GM12878 (cell line): Measurements from ENCODE around the gene KCNC4. TPM values are rescaled to one million over a fixed set of nuclear protein-coding genes. Genes with fewer than 3 reads are reported as not detected.

ENCODE experiments used
- ATAC-seq: fragments of 200-7000 bp; cut with Tn5 transposase; 3 replicates; pipeline ENCODE4 v1.9.1; 2020; ENCODE audit warnings: mild to moderate bottlenecking, moderate library complexity
- BruUV-seq: library from RNA; stranded (reverse); fragments of 400-500 nt; replicated peaks from 2 replicates; lab custom pipeline; 2021; lab: Mats Ljungman, UMichigan
- CTCF ChIA-PET: fragments of 300-600 bp; sonication (Branson Sonifier 250); formaldehyde crosslinking; extraction: SDS; loops from one replicate; lab custom pipeline; 2021; ENCODE audit warnings: inconsistent platforms; lab: Yijun Ruan, JAX
- POLR2A ChIA-PET: fragments of 350-600 bp; formaldehyde crosslinking; extraction: SDS; loops from one replicate; lab custom pipeline; 2021; ENCODE audit warnings: inconsistent platforms; lab: Charles Lee
- RAD21 ChIA-PET: fragments of 300-600 bp; sonication (Branson Sonifier 250); formaldehyde crosslinking; loops from one replicate; lab custom pipeline; 2023; ENCODE audit warnings: antibody characterized with exemption; ENCODE audit not compliant: unreplicated experiment; lab: Charles Lee
- SMC1A ChIA-PET: fragments of 300-600 bp; sonication (Branson Sonifier 250); formaldehyde crosslinking; loops from one replicate; lab custom pipeline; 2023; ENCODE audit not compliant: unreplicated experiment, uncharacterized antibody; lab: Charles Lee
- DNase-seq: peaks from one replicate; pipeline ENCODE4 v3.0.0-alpha.2; 2011; ENCODE audit warnings: low read depth, low spot score
- FAIRE-seq: peaks from 3 replicates; lab custom pipeline; 2011; peaks lifted over from hg19 to GRCh38; lab: Jason Lieb, UNC
- H2AFZ ChIP-seq: 2 replicates; pipeline ENCODE4 v1.6.0; 2011; ENCODE audit warnings: low read depth, low read length, control low read depth; ENCODE audit not compliant: control insufficient read depth
- H3K27ac ChIP-seq: 2 replicates; pipeline ENCODE4 v1.5.1; 2011; ENCODE audit warnings: control low read depth; ENCODE audit not compliant: control insufficient read depth, insufficient read depth
- H3K27me3 ChIP-seq, 2 experiments: replicated peaks in 1 of 2; 2 replicates each; pipeline versions ENCODE4 v1.6.0 to v1.6.1; 2011; ENCODE audit warnings: low read length in 1 of 2; ENCODE audit not compliant: control insufficient read depth in 2 of 2, insufficient read depth in 2 of 2
- H3K36me3 ChIP-seq, 2 experiments: 2 replicates each; pipeline ENCODE4 v1.5.1; 2011; ENCODE audit warnings: low read length in 1 of 2; ENCODE audit not compliant: control insufficient read depth in 2 of 2, insufficient read depth in 2 of 2
- H3K4me1 ChIP-seq: 2 replicates; pipeline ENCODE4 v1.6.1; 2011; ENCODE audit warnings: mild to moderate bottlenecking, low read length, moderate library complexity, mixed read lengths; ENCODE audit not compliant: control insufficient read depth, insufficient read depth
- H3K4me2 ChIP-seq: 2 replicates; pipeline ENCODE4 v1.6.0; 2011; ENCODE audit warnings: control low read depth; ENCODE audit not compliant: control insufficient read depth, insufficient read depth
- H3K4me3 ChIP-seq: fragments of 200-600 bp; sonication (generic); 2 replicates; pipeline ENCODE4 v1.5.1; 2016
- H3K79me2 ChIP-seq: 2 replicates; pipeline ENCODE4 v1.6.0; 2011; ENCODE audit warnings: low read length; ENCODE audit not compliant: control insufficient read depth, insufficient read depth
- H3K9ac ChIP-seq: 2 replicates; pipeline ENCODE4 v1.8.0; 2011; ENCODE audit warnings: low read length, control low read depth, mixed read lengths; ENCODE audit not compliant: control insufficient read depth, insufficient read depth
- H3K9me3 ChIP-seq: replicated peaks from 3 replicates; pipeline ENCODE4 v1.5.1; 2011; ENCODE audit warnings: mild to moderate bottlenecking, low read length; ENCODE audit not compliant: control insufficient read depth, insufficient read depth
- H4K20me1 ChIP-seq: 2 replicates; pipeline ENCODE4 v1.6.0; 2011; ENCODE audit not compliant: control insufficient read depth, insufficient read depth
- CREM ChIP-seq: IDR thresholded peaks from 2 replicates; pipeline ENCODE4 v1.6.1; 2014; ENCODE audit warnings: antibody characterized with exemption, low read depth
- EED ChIP-seq: sonication (generic); IDR thresholded peaks from 2 replicates; pipeline ENCODE4 v1.6.1; 2016; ENCODE audit warnings: antibody characterized with exemption, low read depth
- EP300 ChIP-seq, 2 experiments: fragments of 150-350 bp in 1 of 2; IDR thresholded peaks; 2 replicates each; pipeline ENCODE4 v1.6.1; 2011 to 2012; ENCODE audit warnings: low read depth in 2 of 2, low read length in 2 of 2, borderline replicate concordance in 1 of 2, improper control_type of control experiment in 1 of 2, inconsistent platforms in 1 of 2; ENCODE audit not compliant: control insufficient read depth in 1 of 2
- IKZF1 ChIP-seq: fragments of 450-650 bp; conservative IDR thresholded peaks from 2 replicates; pipeline ENCODE4 v1.6.1; 2017; ENCODE audit warnings: antibody characterized with exemption, mild to moderate bottlenecking
- MAX ChIP-seq: IDR thresholded peaks from 2 replicates; pipeline ENCODE4 v1.6.1; 2012; ENCODE audit warnings: low read depth, low read length, improper control_type of control experiment
- MTA2 ChIP-seq: fragments of 450-650 bp; IDR thresholded peaks from 2 replicates; pipeline ENCODE4 v1.6.1; 2016; ENCODE audit warnings: low read depth, mild to moderate bottlenecking, moderate library complexity
- MXI1 ChIP-seq: fragments of 150-350 bp; IDR thresholded peaks from 2 replicates; pipeline ENCODE4 v1.6.1; 2011; ENCODE audit warnings: low read depth, mild to moderate bottlenecking, inconsistent platforms, low read length, improper control_type of control experiment
- NR2F1 ChIP-seq: fragments of 450-650 bp; conservative IDR thresholded peaks from 2 replicates; pipeline ENCODE4 v1.6.1; 2017; ENCODE audit warnings: mild to moderate bottlenecking
- PML ChIP-seq: IDR thresholded peaks from 2 replicates; pipeline ENCODE4 v1.6.1; 2012; ENCODE audit warnings: low read length, inconsistent platforms
- POLR2A ChIP-seq: IDR thresholded peaks from 2 replicates; pipeline ENCODE4 v1.6.1; 2011; ENCODE audit warnings: low read depth, mild to moderate bottlenecking, low read length
- RB1 ChIP-seq: fragments of 450-650 bp; formaldehyde crosslinking; IDR thresholded peaks from 2 replicates; pipeline ENCODE4 v1.6.1; 2017; ENCODE audit warnings: mild to moderate bottlenecking, borderline replicate concordance
- SIN3A ChIP-seq: IDR thresholded peaks from 2 replicates; pipeline ENCODE4 v1.6.1; 2012; ENCODE audit warnings: low read depth, low read length, improper control_type of control experiment
- STAT3 ChIP-seq: IDR thresholded peaks from 2 replicates; pipeline ENCODE4 v1.6.1; 2011; ENCODE audit warnings: low read depth, low read length, improper control_type of control experiment
- WGBS: methylation state at CpG from one replicate; pipeline ENCODE4 v1.1.6; 2016; ENCODE audit warnings: low lambda C conversion rate; ENCODE audit not compliant: insufficient replicate concordance, insufficient coverage; ENCODE audit errors: missing lambda C conversion rate; 5-methylcytosine and 5-hydroxymethylcytosine counted together
- in situ Hi-C: fragments of 300-500 bp; cut with MboI; formaldehyde crosslinking; loops from 9 replicates; pipeline ENCODE4 v1.14.3; 2018; ENCODE audit warnings: mixed read lengths
- intact Hi-C: fragments of 100-400 bp; cut with micrococcal nuclease; formaldehyde crosslinking; loops from one replicate; pipeline ENCODE4 v1.14.2; 2022; ENCODE audit not compliant: unreplicated experiment
- polyA plus RNA-seq, 11 experiments: library from polyadenylated mRNA; depleted of rRNA in 4 of 11; unstranded in 6 of 11; stranded (reverse) in 5 of 11; fragments of >200 nt; fragmentation: Nextera tagmentation in 4 of 11; fragmentation: Illumina TruSeq in 1 of 11; extraction: Ambion mirVana in 4 of 11; extraction: Trizol in 1 of 11; gene quantifications; 1 replicate in 1 of 11; 2 replicates in 10 of 11; pipeline versions ENCODE4 v1.2.1 to v1.2.3, GENCODE V29; 2011 to 2016; ENCODE audit warnings: inconsistent platforms in 2 of 11, missing spikeins in 2 of 11, low read depth in 1 of 11
- total RNA-seq, 4 experiments: library from RNA; depleted of rRNA in 3 of 4; stranded (reverse); fragments of >200 nt in 3 of 4; fragmentation: Illumina TruSeq in 1 of 4; extraction: Trizol in 1 of 4; gene quantifications; 2 replicates each; pipeline versions ENCODE4 v1.2.1 to v1.2.3, GENCODE V29; 2013 to 2021
- TF ChIP-seq, protein P1 (sequence below): fragments of 450-650 bp; IDR thresholded peaks from 2 replicates; pipeline ENCODE4 v1.6.1; 2017; ENCODE audit warnings: low read depth, mild to moderate bottlenecking, moderate library complexity
- TF ChIP-seq, protein P2 (sequence below): fragments of 450-650 bp; IDR thresholded peaks from 2 replicates; pipeline ENCODE4 v1.6.1; 2017; ENCODE audit warnings: mild to moderate bottlenecking, moderate library complexity
- TF ChIP-seq, protein P3 (sequence below): IDR thresholded peaks from 2 replicates; pipeline ENCODE4 v1.6.1; 2012; ENCODE audit warnings: mild to moderate bottlenecking, low read depth, low read length

Gene KCNC4
- total and polyA plus RNA-seq, 10 of the 15 experiments (the other 5 are each of a cell fraction or from before 2014, with no cell fraction given) = 0.06 to 1.7 (median 0.36) TPM

DNA sequence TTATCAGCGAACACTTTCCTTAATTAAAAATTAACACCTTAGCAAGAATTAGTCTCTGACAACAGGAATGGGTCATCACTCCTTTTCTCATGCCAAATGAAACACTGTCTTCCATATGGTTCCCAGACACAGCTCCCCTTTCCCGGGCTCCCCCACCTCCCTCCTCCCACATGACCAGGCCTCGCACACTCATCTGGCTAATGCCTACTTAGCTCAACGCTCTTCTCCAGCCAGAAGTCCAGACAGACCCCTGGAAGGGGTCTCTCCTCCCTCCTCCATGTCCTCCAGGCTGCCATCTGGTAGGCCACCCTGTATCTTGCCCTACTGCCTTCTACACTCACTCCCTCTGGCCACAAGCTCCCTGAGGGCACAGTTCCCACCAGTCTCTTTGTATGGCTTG lies 39.9 kb downstream of the KCNC4 start:
- DNase-seq (no peak), ATAC-seq (no peak), FAIRE-seq (no peak)
- Histone ChIP-seq H3K9ac (no peak overlapping the region), H3K36me3 (no peaks in the 10 kb centered on the region), H2AFZ (no peak overlapping the region), H4K20me1 (no peaks in the 10 kb centered on the region), H3K4me1 (no peaks in the 10 kb centered on the region), H3K27me3 (no peaks in the 10 kb centered on the region; a peak in 1 of 4 replicates), H3K27ac (no peak overlapping the region), H3K4me2 (no peak overlapping the region), H3K4me3 (no peak overlapping the region), H3K9me3 (no peaks in the 10 kb centered on the region), H3K79me2 (no peaks in the 10 kb centered on the region)
- POLR2A ChIA-PET = no interaction called here
- CTCF ChIA-PET = no interaction called here
- RAD21 ChIA-PET = no interaction called here
- WGBS = 32% methylated on average over 4 of the region's 4 CpGs
- intact Hi-C loops (no loop called here), in situ Hi-C loops (no loop called here)
- BruUV-seq = no TSS peak
- SMC1A ChIA-PET = interaction anchor here (1.0 to 1.3 kb wide), 2 partner anchors 41 to 43 kb away, joined by 3 read pairs; no protein-coding TSS in a partner anchor
- TF ChIP-seq MTA2 = no peak
- TF ChIP-seq RB1 = no peak
- TF ChIP-seq, protein P1, sequence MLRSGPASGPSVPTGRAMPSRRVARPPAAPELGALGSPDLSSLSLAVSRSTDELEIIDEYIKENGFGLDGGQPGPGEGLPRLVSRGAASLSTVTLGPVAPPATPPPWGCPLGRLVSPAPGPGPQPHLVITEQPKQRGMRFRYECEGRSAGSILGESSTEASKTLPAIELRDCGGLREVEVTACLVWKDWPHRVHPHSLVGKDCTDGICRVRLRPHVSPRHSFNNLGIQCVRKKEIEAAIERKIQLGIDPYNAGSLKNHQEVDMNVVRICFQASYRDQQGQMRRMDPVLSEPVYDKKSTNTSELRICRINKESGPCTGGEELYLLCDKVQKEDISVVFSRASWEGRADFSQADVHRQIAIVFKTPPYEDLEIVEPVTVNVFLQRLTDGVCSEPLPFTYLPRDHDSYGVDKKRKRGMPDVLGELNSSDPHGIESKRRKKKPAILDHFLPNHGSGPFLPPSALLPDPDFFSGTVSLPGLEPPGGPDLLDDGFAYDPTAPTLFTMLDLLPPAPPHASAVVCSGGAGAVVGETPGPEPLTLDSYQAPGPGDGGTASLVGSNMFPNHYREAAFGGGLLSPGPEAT = no peak
- TF ChIP-seq EP300 (IDR thresholded peaks at IDR 0.05; ENCODE audit: borderline replicate concordance in 1 of 2, control insufficient read depth in 1 of 2, low read depth in 2 of 2, low read length in 2 of 2) = no peak
- TF ChIP-seq, protein P2, sequence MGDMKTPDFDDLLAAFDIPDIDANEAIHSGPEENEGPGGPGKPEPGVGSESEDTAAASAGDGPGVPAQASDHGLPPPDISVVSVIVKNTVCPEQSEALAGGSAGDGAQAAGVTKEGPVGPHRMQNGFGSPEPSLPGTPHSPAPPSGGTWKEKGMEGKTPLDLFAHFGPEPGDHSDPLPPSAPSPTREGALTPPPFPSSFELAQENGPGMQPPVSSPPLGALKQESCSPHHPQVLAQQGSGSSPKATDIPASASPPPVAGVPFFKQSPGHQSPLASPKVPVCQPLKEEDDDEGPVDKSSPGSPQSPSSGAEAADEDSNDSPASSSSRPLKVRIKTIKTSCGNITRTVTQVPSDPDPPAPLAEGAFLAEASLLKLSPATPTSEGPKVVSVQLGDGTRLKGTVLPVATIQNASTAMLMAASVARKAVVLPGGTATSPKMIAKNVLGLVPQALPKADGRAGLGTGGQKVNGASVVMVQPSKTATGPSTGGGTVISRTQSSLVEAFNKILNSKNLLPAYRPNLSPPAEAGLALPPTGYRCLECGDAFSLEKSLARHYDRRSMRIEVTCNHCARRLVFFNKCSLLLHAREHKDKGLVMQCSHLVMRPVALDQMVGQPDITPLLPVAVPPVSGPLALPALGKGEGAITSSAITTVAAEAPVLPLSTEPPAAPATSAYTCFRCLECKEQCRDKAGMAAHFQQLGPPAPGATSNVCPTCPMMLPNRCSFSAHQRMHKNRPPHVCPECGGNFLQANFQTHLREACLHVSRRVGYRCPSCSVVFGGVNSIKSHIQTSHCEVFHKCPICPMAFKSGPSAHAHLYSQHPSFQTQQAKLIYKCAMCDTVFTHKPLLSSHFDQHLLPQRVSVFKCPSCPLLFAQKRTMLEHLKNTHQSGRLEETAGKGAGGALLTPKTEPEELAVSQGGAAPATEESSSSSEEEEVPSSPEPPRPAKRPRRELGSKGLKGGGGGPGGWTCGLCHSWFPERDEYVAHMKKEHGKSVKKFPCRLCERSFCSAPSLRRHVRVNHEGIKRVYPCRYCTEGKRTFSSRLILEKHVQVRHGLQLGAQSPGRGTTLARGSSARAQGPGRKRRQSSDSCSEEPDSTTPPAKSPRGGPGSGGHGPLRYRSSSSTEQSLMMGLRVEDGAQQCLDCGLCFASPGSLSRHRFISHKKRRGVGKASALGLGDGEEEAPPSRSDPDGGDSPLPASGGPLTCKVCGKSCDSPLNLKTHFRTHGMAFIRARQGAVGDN = no peak
- no peak for TF ChIP-seq STAT3
- TF ChIP-seq NR2F1 = no peak
- no peak for TF ChIP-seq POLR2A
- no peak for TF ChIP-seq MAX
- TF ChIP-seq IKZF1 = no peak
- no peak for TF ChIP-seq SIN3A
- no peak for TF ChIP-seq MXI1
- TF ChIP-seq, protein P3, sequence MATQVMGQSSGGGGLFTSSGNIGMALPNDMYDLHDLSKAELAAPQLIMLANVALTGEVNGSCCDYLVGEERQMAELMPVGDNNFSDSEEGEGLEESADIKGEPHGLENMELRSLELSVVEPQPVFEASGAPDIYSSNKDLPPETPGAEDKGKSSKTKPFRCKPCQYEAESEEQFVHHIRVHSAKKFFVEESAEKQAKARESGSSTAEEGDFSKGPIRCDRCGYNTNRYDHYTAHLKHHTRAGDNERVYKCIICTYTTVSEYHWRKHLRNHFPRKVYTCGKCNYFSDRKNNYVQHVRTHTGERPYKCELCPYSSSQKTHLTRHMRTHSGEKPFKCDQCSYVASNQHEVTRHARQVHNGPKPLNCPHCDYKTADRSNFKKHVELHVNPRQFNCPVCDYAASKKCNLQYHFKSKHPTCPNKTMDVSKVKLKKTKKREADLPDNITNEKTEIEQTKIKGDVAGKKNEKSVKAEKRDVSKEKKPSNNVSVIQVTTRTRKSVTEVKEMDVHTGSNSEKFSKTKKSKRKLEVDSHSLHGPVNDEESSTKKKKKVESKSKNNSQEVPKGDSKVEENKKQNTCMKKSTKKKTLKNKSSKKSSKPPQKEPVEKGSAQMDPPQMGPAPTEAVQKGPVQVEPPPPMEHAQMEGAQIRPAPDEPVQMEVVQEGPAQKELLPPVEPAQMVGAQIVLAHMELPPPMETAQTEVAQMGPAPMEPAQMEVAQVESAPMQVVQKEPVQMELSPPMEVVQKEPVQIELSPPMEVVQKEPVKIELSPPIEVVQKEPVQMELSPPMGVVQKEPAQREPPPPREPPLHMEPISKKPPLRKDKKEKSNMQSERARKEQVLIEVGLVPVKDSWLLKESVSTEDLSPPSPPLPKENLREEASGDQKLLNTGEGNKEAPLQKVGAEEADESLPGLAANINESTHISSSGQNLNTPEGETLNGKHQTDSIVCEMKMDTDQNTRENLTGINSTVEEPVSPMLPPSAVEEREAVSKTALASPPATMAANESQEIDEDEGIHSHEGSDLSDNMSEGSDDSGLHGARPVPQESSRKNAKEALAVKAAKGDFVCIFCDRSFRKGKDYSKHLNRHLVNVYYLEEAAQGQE = no peak
- TF ChIP-seq EED = no peak
- TF ChIP-seq CREM = no peak
- TF ChIP-seq PML = no peak
